Esophagus squamous epithelium (tissue), 5 donors: Measurements from ENCODE around the gene TUBA4A. TPM values are rescaled to one million over a fixed set of nuclear protein-coding genes. Genes with fewer than 3 reads are reported as not detected.
A peak's percentile ranks its signal among the peaks of the same experiment; 100 is the strongest.

Experiments used
- DNase-seq: peaks from one replicate; lab custom pipeline; 2025; lab: John Stamatoyannopoulos, UW
- H3K27ac ChIP-seq, 4 donors: fragments of 200-600 bp; sonication (generic); one replicate each; pipeline ENCODE4 v1.5.1; 2016 to 2019; ENCODE audit warnings: mild to moderate bottlenecking in 1 of 4
- H3K27me3 ChIP-seq, 4 donors: fragments of 200-600 bp; sonication (generic); 1 replicate in 3 of 4; 2 replicates in 1 of 4; pipeline versions ENCODE4 v1.5.1 to v1.6.0; 2017 to 2021; ENCODE audit warnings: antibody characterized with exemption in 1 of 4
- H3K36me3 ChIP-seq, 3 donors: fragments of 200-600 bp; sonication (generic); one replicate each; pipeline ENCODE4 v1.5.1; 2016 to 2019
- H3K4me1 ChIP-seq, 3 donors: fragments of 200-600 bp; sonication (generic); one replicate each; pipeline ENCODE4 v1.5.1; 2017 to 2019
- H3K4me3 ChIP-seq, 4 donors: fragments of 200-600 bp; sonication (generic); 1 replicate in 3 of 4; 2 replicates in 1 of 4; pipeline ENCODE4 v1.5.1; 2016 to 2019; ENCODE audit warnings: mild to moderate bottlenecking in 2 of 4, moderate library complexity in 1 of 4
- H3K9me3 ChIP-seq, 3 donors: fragments of 200-600 bp; sonication (generic); one replicate each; pipeline ENCODE4 v1.5.1; 2016 to 2019
- CTCF ChIP-seq, 6 experiments: fragments of 450-650 bp in 4 of 6; fragments of 200-600 bp in 2 of 6; sonication (generic) in 2 of 6; IDR thresholded peaks; one replicate each; pipeline ENCODE4 v1.5.1; 2016 to 2019; ENCODE audit warnings: antibody characterized with exemption in 6 of 6, mild to moderate bottlenecking in 4 of 6, moderate library complexity in 4 of 6
- POLR2A ChIP-seq, 4 donors: fragments of 450-650 bp; IDR thresholded peaks; one replicate each; pipeline ENCODE4 v1.6.1; 2017; ENCODE audit warnings: antibody characterized with exemption in 4 of 4, mild to moderate bottlenecking in 4 of 4, moderate library complexity in 3 of 4
- WGBS, 2 donors: methylation state at CpG; one replicate each; pipeline ENCODE4 v1.1.5; 2018; 5-methylcytosine and 5-hydroxymethylcytosine counted together
- intact Hi-C: fragments of 100-400 bp; cut with DNase I; formaldehyde crosslinking; loops from one replicate; pipeline ENCODE4 v1.15.0; 2022
- total RNA-seq, 4 donors: library from RNA; depleted of rRNA; stranded (reverse); fragments of >200 nt; gene quantifications; one replicate each; pipeline ENCODE4 v1.1.0, GENCODE V29; 2016
- donor health status: DM: yes; HTN: yes; CAD: no.

The TUBA4A gene
- total RNA-seq, 4 donors from 2014 or later: 104 to 258 (median 169) TPM

- Histone ChIP-seq H3K4me3 (peak overlapping the region; percentile 84 to 90 (median 90)), H3K27me3 (no peaks in the 10 kb centered on the region), H3K27ac (peak overlapping the region; percentile 95 to 99 (median 95)), H3K4me1 (peaks cover 18 to 44% (median 23%) of the 10 kb centered on the region in 3 donors), H3K36me3 (peaks cover 24 to 64% (median 34%) of the 10 kb centered on the region in 3 donors), H3K9me3 (no peaks in the 10 kb centered on the region)
- WGBS, 2 donors: no CpG with 5 or more reads among the region's 19 CpGs
- intact Hi-C loops: no loop called here
- DNase-seq: no peak
- TF ChIP-seq CTCF (IDR thresholded peaks at IDR 0.05) (no peak), POLR2A (IDR thresholded peaks at IDR 0.05) (no peak)
These were observed 24.8 kb downstream of the TUBA4A start for GRCh38 chr2:219228911-219229304.

GRCh38 chr2:219228041-219228910 is 25.4 kb downstream of the TUBA4A start:
- peaks cover 25 to 64% (median 34%) of the 10 kb centered on the region in 3 donors for H3K36me3 ChIP-seq
- peaks cover 18 to 44% (median 23%) of the 10 kb centered on the region in 3 donors for H3K4me1 ChIP-seq

GRCh38 chr2:219225350-219225749 is 28.4 kb downstream of the TUBA4A start:
- TF ChIP-seq POLR2A (IDR thresholded peaks at IDR 0.05) (no peak), CTCF (IDR thresholded peaks at IDR 0.05) (no peak)
- peaks cover 44 to 75% (median 49%) of the 10 kb centered on the region in 3 donors for H3K36me3 ChIP-seq
- no peak overlapping the region for H3K27ac ChIP-seq
- no peaks in the 10 kb centered on the region for H3K9me3 ChIP-seq
- 63 to 90% methylated on average over 2 of the region's 3 CpGs for WGBS, 2 donors
- intact Hi-C loops: no loop called here
- H3K4me3 ChIP-seq: no peak overlapping the region
- H3K27me3 ChIP-seq: no peaks in the 10 kb centered on the region
- DNase-seq: no peak
- peaks cover 12 to 28% (median 15%) of the 10 kb centered on the region in 3 donors for H3K4me1 ChIP-seq

More at GRCh38 chr2:219228041-219228910, 25.4 kb downstream of the TUBA4A start:
- no peaks in the 10 kb centered on the region for H3K9me3 ChIP-seq
- intact Hi-C loops: no loop called here
- peak overlapping the region; percentile 84 to 90 (median 90) for H3K4me3 ChIP-seq
- WGBS, 2 donors: 11 to 62% methylated on average over 1 to 5 of the region's 7 CpGs
- TF ChIP-seq POLR2A (IDR thresholded peaks at IDR 0.05) (no peak), CTCF (IDR thresholded peaks at IDR 0.05) (no peak)
- H3K27me3 ChIP-seq: no peaks in the 10 kb centered on the region
- H3K27ac ChIP-seq: peak overlapping the region; percentile 95 to 99 (median 95)
- no peak for DNase-seq

GRCh38 chr2:219223831-219224610 is 29.7 kb downstream of the TUBA4A start:
- TF ChIP-seq POLR2A (IDR thresholded peaks at IDR 0.05) (no peak), CTCF (IDR thresholded peaks at IDR 0.05) (no peak)
- Histone ChIP-seq H3K9me3 (no peaks in the 10 kb centered on the region), H3K27me3 (no peaks in the 10 kb centered on the region), H3K36me3 (peaks cover 50 to 84% (median 50%) of the 10 kb centered on the region in 3 donors), H3K4me1 (peaks cover 17 to 37% (median 20%) of the 10 kb centered on the region in 3 donors), H3K4me3 (no peak overlapping the region), H3K27ac (no peak overlapping the region)
- intact Hi-C loops: no loop called here
- 90 to 92% methylated on average over 16 to 22 of the region's 31 CpGs for WGBS, 2 donors
- no peak for DNase-seq
